Suprapubic skin (tissue), 3 donors: ENCODE measurements around the gene NHSL2.

Source experiments
- CTCF ChIP-seq, 2 donors: fragments of 200-600 bp in 1 of 2; fragments of 450-650 bp in 1 of 2; sonication (generic) in 1 of 2; IDR thresholded peaks; one replicate each; pipeline ENCODE4 v1.5.1; 2016 to 2019; ENCODE audit warnings: antibody characterized with exemption in 2 of 2, mild to moderate bottlenecking in 1 of 2, moderate library complexity in 1 of 2
- EP300 ChIP-seq: sonication (generic); formaldehyde crosslinking; IDR thresholded peaks from one replicate; pipeline ENCODE4 v1.6.1; 2017; ENCODE audit warnings: antibody characterized with exemption
- POLR2A ChIP-seq, 2 donors: fragments of 450-650 bp; IDR thresholded peaks; one replicate each; pipeline ENCODE4 v1.6.1; 2017; ENCODE audit warnings: antibody characterized with exemption in 2 of 2, mild to moderate bottlenecking in 2 of 2, moderate library complexity in 2 of 2

GRCh38 chrX:72102126-72102525 lies 191.5 kb downstream of the NHSL2 start:
- TF ChIP-seq EP300 (no peak), CTCF (IDR thresholded peaks at IDR 0.05) (no peak), POLR2A (IDR thresholded peaks at IDR 0.05) (no peak)
